PC-3 (cell line): Measurements from ENCODE around the gene CHURC1. TPM values are rescaled to one million over a fixed set of nuclear protein-coding genes. Genes with fewer than 3 reads are reported as not detected.

ENCODE experiments used
- ATAC-seq: fragments of 200-7000 bp; cut with Tn5 transposase; 2 replicates; pipeline ENCODE4 v1.9.1; 2020; ENCODE audit warnings: mild to moderate bottlenecking, moderate library complexity
- BruUV-seq: library from RNA; stranded (reverse); fragments of 400-500 nt; replicated peaks from 2 replicates; lab custom pipeline; 2021; lab: Mats Ljungman, UMichigan
- CTCF ChIA-PET: fragments of 300-600 bp; sonication (Branson Sonifier 250); formaldehyde crosslinking; loops from one replicate; lab custom pipeline; 2022; ENCODE audit warnings: antibody characterized with exemption; lab: Charles Lee
- POLR2A ChIA-PET: fragments of 300-600 bp; sonication (Branson Sonifier 250); formaldehyde crosslinking; loops from one replicate; lab custom pipeline; 2022; ENCODE audit warnings: antibody characterized with exemption; ENCODE audit not compliant: unreplicated experiment; lab: Charles Lee
- DNase-seq: peaks from one replicate; pipeline ENCODE4 v3.0.0-alpha.2; 2015
- H2AFZ ChIP-seq: fragments of 300-600 bp; sonication (generic); 2 replicates; pipeline ENCODE4 v1.6.0; 2016; ENCODE audit warnings: antibody characterized with exemption, low read length
- H3F3A ChIP-seq: fragments of 300-600 bp; sonication (generic); one replicate; pipeline ENCODE4 v1.6.0; 2017; ENCODE audit warnings: antibody characterized with exemption, low read length, control low read depth, mild to moderate bottlenecking; ENCODE audit not compliant: unreplicated experiment
- H3K27ac ChIP-seq: fragments of 300-600 bp; sonication (generic); 2 replicates; pipeline ENCODE4 v1.5.1; 2016; ENCODE audit warnings: mild to moderate bottlenecking, low read length
- H3K27me3 ChIP-seq: fragments of 300-600 bp; sonication (generic); 2 replicates; pipeline ENCODE4 v1.6.1; 2016; ENCODE audit warnings: low read length, mixed read lengths
- H3K36me3 ChIP-seq: fragments of 300-600 bp; sonication (generic); 2 replicates; pipeline ENCODE4 v1.6.1; 2016; ENCODE audit warnings: low read depth, mixed run types, low read length, mixed read lengths
- H3K4me1 ChIP-seq: fragments of 300-600 bp; sonication (generic); 2 replicates; pipeline ENCODE4 v1.5.1; 2016; ENCODE audit warnings: low read length; ENCODE audit not compliant: insufficient read depth
- H3K4me2 ChIP-seq: fragments of 300-600 bp; sonication (generic); 2 replicates; pipeline ENCODE4 v1.6.0; 2016; ENCODE audit warnings: low read length
- H3K4me3 ChIP-seq: fragments of 300-600 bp; sonication (generic); 2 replicates; pipeline ENCODE4 v1.5.1; 2016; ENCODE audit warnings: mild to moderate bottlenecking, low read length, mixed read lengths
- H3K79me2 ChIP-seq: fragments of 300-600 bp; sonication (generic); 2 replicates; pipeline ENCODE4 v1.6.1; 2017; ENCODE audit warnings: low read length, mixed read lengths
- H3K9ac ChIP-seq: fragments of 300-600 bp; sonication (generic); 2 replicates; pipeline ENCODE4 v1.6.0; 2016; ENCODE audit warnings: mild to moderate bottlenecking, low read length
- H3K9me2 ChIP-seq: fragments of 300-600 bp; sonication (generic); replicated peaks from 2 replicates; pipeline ENCODE4 v1.6.1; 2016; ENCODE audit warnings: mixed run types, low read length, mixed read lengths
- H3K9me3 ChIP-seq: fragments of 300-600 bp; sonication (generic); 2 replicates; pipeline ENCODE4 v1.6.1; 2016; ENCODE audit warnings: low read length, mixed read lengths
- H4K20me1 ChIP-seq: fragments of 300-600 bp; sonication (generic); 2 replicates; pipeline ENCODE4 v1.6.1; 2016; ENCODE audit warnings: low read length, mixed read lengths
- EZH2 ChIP-seq: fragments of 300-600 bp; sonication (generic); IDR thresholded peaks from one replicate; pipeline ENCODE4 v1.6.1; 2017; ENCODE audit warnings: antibody characterized with exemption, mild to moderate bottlenecking, low read length; ENCODE audit not compliant: unreplicated experiment
- EZH2phosphoT487 ChIP-seq: fragments of 300-600 bp; sonication (generic); IDR thresholded peaks from 2 replicates; pipeline ENCODE4 v1.6.1; 2018; ENCODE audit warnings: mild to moderate bottlenecking, antibody characterized with exemption, low read length, borderline replicate concordance
- intact Hi-C: fragments of 100-400 bp; cut with micrococcal nuclease; formaldehyde crosslinking; loops from 2 replicates; pipeline ENCODE4 v1.9.0; 2023
- total RNA-seq: library from RNA; depleted of rRNA; stranded (reverse); fragments of >200 nt; gene quantifications from 2 replicates; pipeline ENCODE4 v1.2.3, GENCODE V29; 2014
- TF ChIP-seq, protein P1 (sequence below): fragments of 300-600 bp; sonication (generic); conservative IDR thresholded peaks from 2 replicates; pipeline ENCODE4 v1.5.1; 2017; ENCODE audit warnings: antibody characterized with exemption, low read depth, mild to moderate bottlenecking, low read length

CHURC1 gene
- total RNA-seq, 1 experiment from 2014 or later = 50.3 TPM

DNA sequence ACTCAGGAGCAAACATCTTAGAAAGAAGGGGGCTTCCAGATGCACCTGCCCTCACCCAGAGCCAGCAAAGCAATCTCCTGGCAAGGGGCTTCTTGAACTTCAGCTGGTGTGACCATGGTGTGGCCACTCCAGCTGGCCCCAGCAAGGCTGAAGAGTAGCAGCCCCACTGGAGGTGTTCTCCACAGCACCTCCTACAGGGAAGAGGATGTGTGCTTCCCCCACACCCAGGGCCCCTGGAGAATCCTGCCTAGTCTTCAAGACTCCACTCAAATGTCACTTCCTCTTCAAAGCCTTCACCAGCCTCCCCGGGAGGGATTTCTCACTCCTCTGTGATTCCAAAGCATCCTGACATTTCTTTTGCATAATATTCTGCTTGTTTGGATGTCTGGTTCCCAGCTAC lies 49.4 kb downstream of the CHURC1 start:
- no peaks in the 10 kb centered on the region for H3K27me3 ChIP-seq
- intact Hi-C loops = no loop called here
- no peaks in the 10 kb centered on the region for H3F3A ChIP-seq
- no peak overlapping the region for H3K4me3 ChIP-seq
- H3K9ac ChIP-seq = no peak overlapping the region
- no peak overlapping the region for H3K4me2 ChIP-seq
- no peaks in the 10 kb centered on the region for H3K79me2 ChIP-seq
- CTCF ChIA-PET = no interaction called here
- H3K27ac ChIP-seq = no peak overlapping the region
- H3K9me3 ChIP-seq = no peaks in the 10 kb centered on the region
- H3K9me2 ChIP-seq = no peaks in the 10 kb centered on the region
- H4K20me1 ChIP-seq = no peaks in the 10 kb centered on the region
- no peak for DNase-seq
- no TSS peak for BruUV-seq
- no peak for TF ChIP-seq EZH2phosphoT487
- no peak for TF ChIP-seq EZH2
- TF ChIP-seq, protein P1, sequence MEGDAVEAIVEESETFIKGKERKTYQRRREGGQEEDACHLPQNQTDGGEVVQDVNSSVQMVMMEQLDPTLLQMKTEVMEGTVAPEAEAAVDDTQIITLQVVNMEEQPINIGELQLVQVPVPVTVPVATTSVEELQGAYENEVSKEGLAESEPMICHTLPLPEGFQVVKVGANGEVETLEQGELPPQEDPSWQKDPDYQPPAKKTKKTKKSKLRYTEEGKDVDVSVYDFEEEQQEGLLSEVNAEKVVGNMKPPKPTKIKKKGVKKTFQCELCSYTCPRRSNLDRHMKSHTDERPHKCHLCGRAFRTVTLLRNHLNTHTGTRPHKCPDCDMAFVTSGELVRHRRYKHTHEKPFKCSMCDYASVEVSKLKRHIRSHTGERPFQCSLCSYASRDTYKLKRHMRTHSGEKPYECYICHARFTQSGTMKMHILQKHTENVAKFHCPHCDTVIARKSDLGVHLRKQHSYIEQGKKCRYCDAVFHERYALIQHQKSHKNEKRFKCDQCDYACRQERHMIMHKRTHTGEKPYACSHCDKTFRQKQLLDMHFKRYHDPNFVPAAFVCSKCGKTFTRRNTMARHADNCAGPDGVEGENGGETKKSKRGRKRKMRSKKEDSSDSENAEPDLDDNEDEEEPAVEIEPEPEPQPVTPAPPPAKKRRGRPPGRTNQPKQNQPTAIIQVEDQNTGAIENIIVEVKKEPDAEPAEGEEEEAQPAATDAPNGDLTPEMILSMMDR = no peak; the same call in 1 of the 2 replicates
- POLR2A ChIA-PET = no interaction called here
- no peaks in the 10 kb centered on the region for H3K36me3 ChIP-seq
- no peak overlapping the region for H2AFZ ChIP-seq
- ATAC-seq = no peak
- peaks cover 14% of the 10 kb centered on the region for H3K4me1 ChIP-seq

DNA sequence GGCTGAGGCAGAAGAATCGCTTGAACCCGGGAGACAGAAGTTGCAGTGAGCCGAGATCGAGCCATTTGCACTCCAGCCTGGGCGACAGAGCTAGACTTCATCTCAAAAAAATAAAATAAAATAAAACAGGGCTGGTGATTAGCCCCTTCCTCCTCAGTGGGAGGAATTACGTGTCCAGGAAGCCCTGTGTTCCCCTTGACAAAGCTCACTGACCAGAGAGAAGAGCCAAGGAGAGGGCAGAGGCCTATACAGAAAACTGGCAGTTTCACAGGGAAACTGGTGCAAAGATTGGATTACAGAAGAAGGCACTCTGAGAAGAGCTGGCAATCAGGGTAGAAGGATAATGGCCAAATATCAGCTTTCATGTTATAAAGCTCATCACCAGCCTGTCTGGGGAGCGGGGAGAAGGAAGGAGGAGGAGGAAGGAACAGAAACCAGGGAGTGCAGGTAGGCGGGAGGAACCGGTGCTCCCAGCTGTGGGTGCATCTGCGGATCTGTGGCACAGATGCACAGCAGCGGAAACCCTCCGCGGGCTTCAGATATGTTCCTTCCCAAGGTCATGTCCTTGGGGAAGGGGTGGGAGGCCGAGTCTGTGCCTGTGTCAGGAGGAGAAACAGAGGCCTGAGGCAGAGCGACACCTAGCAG lies 51.2 kb downstream of the CHURC1 start:
- BruUV-seq = no TSS peak
- H3K4me3 ChIP-seq = no peak overlapping the region
- intact Hi-C loops = no loop called here
- H3K27me3 ChIP-seq = no peaks in the 10 kb centered on the region
- POLR2A ChIA-PET = no interaction called here
- no peak overlapping the region for H2AFZ ChIP-seq
- no peak for ATAC-seq
- no peaks in the 10 kb centered on the region for H4K20me1 ChIP-seq
- peaks cover 14% of the 10 kb centered on the region for H3K4me1 ChIP-seq
- no peak for DNase-seq
- H3K4me2 ChIP-seq = no peak overlapping the region
- H3K27ac ChIP-seq = no peak overlapping the region
- no peaks in the 10 kb centered on the region for H3K36me3 ChIP-seq
- H3K79me2 ChIP-seq = no peaks in the 10 kb centered on the region
- no peaks in the 10 kb centered on the region for H3K9me2 ChIP-seq
- no peaks in the 10 kb centered on the region for H3K9me3 ChIP-seq
- H3K9ac ChIP-seq = no peak overlapping the region
- no peak for TF ChIP-seq EZH2phosphoT487
- no peaks in the 10 kb centered on the region for H3F3A ChIP-seq
- CTCF ChIA-PET = no interaction called here

DNA sequence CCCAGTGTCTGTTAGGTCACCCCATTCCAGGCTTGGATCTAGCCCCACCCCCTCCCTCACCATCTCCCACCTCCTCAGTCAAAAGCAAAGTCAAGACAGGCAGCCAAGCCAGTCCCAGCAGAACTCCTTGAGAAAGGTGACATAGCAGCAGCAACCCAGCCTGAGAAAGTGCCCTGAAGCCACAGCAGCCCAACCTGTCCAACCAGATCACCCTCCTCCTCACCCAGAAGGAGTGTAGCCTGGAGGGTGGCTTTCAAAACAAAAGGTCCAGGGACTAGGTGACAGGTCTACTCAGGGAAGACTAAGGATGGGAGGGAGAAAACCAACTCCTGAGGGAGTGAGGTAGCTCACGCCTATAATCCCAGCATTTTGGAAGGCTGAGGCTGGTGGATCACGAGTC lies 52.7 kb downstream of the CHURC1 start:
- Histone ChIP-seq H3F3A (no peaks in the 10 kb centered on the region), H3K4me1 (peaks cover 25% of the 10 kb centered on the region), H3K4me3 (0 out of 2 replicates have a peak overlapping the region, but pooled peaks have one; percentile 34), H3K79me2 (no peaks in the 10 kb centered on the region), H3K9me2 (no peaks in the 10 kb centered on the region), H3K27ac (peak overlapping the region; percentile 72), H2AFZ (no peak overlapping the region), H3K4me2 (peak overlapping the region; percentile 70), H3K9me3 (no peaks in the 10 kb centered on the region), H3K9ac (peak overlapping the region; percentile 31; the same call in 1 of the 2 replicates), H3K27me3 (no peaks in the 10 kb centered on the region), H3K36me3 (no peaks in the 10 kb centered on the region), H4K20me1 (no peaks in the 10 kb centered on the region)
- POLR2A ChIA-PET = interaction anchor here (0.6 kb wide), 1 partner anchor 67 kb away, joined by 3 read pairs; no protein-coding TSS in a partner anchor
- ATAC-seq = peak; percentile 75
- peak; percentile 93 for DNase-seq
- no TSS peak for BruUV-seq
- intact Hi-C loops = no loop called here
- TF ChIP-seq, protein P1 = no peak
- TF ChIP-seq EZH2 = no peak
- no peak for TF ChIP-seq EZH2phosphoT487
- CTCF ChIA-PET = no interaction called here
